SKM-1 (cell line): ENCODE data around the gene LMAN2.
"Not testable (repeated sequence)": the region's sequence is repeated elsewhere in the genome, so short reads cannot be mapped to it uniquely, and the experiment has no call there.

ENCODE experiments used
- DNase-seq: peaks from one replicate; lab custom pipeline; 2025; ENCODE audit not compliant: unreplicated experiment; lab: John Stamatoyannopoulos, UW

The LMAN2 gene

DNA sequence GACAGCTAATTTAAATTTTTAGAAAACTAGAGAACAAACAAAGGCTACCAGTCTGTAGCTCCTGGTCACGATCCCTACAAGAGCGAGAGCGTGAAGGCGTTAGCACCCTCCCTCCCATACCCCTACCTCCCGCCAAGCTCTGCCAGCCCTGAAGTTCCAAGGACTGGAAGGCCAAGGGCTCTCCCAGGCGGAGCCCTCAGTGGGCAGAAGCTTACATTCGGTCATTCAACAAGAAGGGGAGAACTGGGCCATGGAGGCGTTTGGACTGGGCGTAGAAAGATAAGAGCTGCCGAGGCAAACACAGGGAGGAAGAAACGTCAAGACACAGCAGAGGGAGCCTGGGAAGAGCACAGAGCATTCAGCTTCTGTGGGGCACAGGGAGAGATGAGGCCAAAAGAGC lies 42.7 kb downstream of the LMAN2 start:
- no peak for DNase-seq

DNA sequence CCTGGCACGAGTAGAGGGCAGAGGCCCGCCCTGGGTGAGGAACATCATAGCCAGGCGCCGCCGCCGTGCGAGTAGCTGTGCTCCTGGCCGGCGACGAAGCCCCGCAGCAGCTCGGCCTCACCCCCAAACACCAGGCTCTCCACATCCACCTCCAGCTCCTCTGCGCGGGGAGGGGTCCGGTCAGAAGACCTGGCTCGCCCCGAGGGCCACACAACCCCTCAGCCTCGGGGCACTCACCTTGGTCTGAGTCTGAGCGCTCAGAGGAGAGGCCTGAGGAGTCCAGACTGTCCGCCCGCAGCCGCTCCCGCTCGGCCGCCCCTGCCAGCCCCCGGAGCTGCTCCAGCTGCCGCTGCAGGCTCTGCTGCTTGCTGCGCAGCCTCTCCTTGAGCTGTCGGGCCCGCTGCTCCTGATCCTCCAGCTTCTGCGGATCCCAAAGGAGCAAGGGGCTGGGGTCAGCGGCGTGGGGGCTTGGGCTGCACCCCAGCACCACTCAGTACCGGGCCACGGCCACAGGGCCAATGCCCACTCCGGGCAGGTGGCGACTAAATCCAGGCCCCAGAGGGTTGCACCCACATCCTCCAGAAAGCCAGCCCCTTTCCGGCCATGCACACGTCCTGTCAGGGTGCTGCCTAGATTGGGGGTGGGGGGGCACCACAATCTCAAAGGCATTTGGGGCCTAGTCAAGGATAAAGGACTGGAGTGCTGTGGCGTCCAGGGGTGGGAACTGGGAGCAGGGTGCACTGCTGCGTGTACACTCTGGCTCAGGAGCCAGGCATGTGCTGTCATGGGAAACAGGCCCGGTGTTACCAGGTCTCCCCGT lies 43.7 kb downstream of the LMAN2 start:
- DNase-seq: no peak

DNA sequence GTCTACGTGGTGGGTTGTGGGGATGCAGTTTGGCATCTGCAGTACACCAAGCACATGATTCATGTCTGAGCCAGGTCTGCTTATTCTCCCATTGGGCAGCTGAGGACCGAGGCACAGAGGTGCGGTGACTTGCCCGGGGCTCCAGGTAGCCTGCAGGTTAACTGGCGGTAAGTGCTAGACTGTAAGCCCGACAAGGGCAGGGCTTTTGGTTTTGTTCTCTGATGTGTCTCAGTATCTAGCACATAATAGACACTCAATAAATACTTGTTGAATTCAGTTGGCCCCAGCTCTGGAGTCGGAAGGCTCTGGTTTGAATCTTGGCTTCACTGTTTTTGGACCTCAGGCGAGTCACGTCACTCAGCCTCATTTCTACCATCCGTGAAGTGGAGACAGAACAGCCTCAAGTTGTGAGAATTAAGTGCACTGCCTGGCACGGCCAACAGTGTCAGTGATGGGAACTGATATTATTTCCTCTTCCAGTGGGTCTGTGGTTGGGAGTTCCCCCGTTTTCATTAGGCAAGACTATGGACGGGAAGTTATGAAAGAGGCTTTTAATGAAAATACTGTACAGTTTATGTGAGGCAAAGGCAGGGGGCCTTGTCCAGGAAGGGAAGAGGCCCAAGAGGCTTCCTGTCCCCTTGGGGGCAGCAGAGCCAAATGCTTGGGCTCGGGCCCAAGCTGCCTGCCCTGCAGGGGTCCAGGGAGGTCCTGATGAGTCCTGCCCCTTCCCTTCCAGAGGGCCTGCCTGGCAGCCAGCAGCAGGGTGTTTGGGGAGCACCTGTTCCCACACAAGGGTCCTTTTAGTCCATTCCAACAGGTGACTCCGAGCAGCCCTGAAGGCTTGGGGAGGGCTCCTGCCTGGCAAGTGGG lies 44.6 kb downstream of the LMAN2 start:
- peak; percentile 98 for DNase-seq

DNA sequence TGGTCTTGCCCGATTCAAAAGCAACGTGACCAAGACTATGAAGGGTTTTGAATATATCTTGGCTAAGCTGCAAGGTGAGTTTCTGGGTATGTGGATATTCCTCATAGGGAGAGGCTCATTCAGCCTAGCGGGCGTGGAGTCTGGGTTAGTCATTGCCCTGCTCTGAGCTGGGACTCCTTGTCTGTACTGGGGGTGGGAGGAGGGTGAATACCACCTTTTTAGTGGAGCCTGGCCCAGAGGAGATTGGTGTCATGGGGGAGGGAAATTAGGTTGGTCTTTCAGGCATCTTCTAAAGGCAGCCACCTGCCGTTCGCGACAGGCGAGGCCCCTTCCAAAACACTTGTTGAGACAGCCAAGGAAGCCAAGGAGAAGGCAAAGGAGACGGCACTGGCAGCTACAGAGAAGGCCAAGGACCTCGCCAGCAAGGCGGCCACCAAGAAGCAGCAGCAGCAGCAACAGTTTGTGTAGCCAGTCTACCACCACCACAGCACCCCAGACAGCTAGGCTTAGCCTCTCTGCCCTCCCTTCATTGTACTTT lies 45.3 kb downstream of the LMAN2 start:
- not testable (repeated sequence) for DNase-seq

- no peak for DNase-seq
These were observed 46.9 kb downstream of the LMAN2 start for GRCh38 chr5:177304392-177305119.

DNA sequence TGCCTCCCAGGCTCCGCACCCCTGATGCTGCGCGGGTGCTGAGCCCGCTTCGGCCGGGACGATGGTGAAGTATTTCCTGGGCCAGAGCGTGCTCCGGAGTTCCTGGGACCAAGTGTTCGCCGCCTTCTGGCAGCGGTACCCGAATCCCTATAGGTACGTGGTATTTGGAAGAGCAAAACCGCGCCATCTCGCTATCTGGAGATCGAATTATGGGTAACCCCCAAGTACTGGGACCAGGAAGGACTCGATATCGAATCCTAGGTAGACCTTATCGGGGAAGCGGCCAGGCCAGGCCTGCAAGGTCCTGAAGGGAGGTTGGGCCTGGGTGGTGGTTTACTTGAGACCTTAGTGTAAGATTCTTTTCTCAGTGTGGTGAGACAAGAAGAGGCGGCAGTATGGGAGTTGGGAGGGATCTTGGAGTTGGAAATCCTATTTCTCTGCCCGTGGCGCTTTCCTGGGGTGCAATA lies 47.5 kb downstream of the LMAN2 start:
- DNase-seq: no peak

GRCh38 chr5:177303121-177303924 lies 48.1 kb downstream of the LMAN2 start, which contains the start of the genes PRELID1 and RAB24:
Gene PRELID1, plus strand, starts transcription at chr5:177303799. Its CDS starts 187 bp downstream, at chr5:177303986.
Gene RAB24, minus strand, starts transcription at chr5:177303719. Its CDS starts 431 bp downstream, at chr5:177303288.
- DNase-seq: peak; percentile 51

GRCh38 chr5:177302354-177303110 lies 48.9 kb downstream of the LMAN2 start:
- DNase-seq: peak; percentile 19

GRCh38 chr5:177301503-177302165 lies 49.8 kb downstream of the LMAN2 start:
- DNase-seq: no peak

DNA sequence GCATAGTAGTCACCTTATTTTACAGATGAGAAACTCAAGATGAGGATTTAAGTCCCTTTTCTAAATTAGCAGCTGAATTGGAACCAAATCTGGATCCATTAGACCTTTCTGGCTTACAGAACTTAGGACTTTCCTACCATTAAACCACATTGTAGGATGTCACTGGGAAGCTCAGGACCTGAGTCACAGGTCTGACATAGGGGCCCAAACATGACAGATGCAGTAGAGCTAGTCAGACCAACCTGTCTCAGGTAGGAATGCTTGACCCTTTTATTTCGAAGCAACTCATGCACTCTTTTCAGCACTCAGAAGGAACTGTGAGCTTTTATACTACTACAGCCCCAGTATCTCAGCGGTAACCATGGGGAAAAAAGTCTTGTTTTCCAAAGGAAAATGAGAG lies 50.5 kb downstream of the LMAN2 start:
- no peak for DNase-seq

DNA sequence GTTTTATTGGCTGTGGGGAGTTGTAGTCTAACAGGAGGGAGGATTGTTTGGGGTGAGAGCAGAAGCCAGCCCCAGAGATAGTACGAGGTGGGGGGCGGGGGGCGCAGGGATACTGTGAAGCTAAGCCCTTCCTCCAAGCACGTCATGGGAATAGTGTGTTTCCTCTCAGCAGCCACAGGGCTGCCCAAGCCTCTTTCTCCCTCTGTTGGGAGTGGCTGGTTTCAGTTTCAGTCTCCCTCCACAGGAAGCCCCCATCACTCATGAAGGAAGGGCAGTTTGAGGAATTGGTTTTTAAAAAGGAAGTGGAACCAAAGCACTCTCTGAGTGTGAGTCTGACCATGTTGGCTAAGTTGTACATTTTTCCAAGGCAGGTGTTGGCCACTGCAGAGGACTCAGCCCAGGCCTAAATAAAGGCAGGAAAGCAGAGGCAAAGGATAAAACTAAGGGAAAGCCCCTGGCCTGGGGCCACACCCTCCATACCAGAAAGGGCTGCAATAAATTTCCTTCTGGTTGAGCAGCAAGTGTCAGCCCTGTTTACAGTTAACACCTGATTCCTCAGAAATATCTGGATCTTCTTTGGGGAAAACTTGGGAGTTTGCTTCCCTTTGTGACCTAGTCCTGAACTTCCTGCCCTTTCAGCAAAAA lies 51.1 kb downstream of the LMAN2 start:
- DNase-seq: peak; percentile 92

GRCh38 chr5:177299697-177300096 lies 51.8 kb downstream of the LMAN2 start:
- DNase-seq: no peak

- DNase-seq: no peak
These were observed 53.5 kb downstream of the LMAN2 start for GRCh38 chr5:177297922-177298321.

- DNase-seq: no peak
These were observed 54.9 kb downstream of the LMAN2 start for GRCh38 chr5:177296581-177296980.

GRCh38 chr5:177295924-177296323 lies 55.5 kb downstream of the LMAN2 start:
- DNase-seq: peak; percentile 46

- no peak for DNase-seq
These were observed 56.8 kb downstream of the LMAN2 start for GRCh38 chr5:177294632-177295031.

GRCh38 chr5:177293819-177294581 lies 57.5 kb downstream of the LMAN2 start:
- DNase-seq: no peak
